Measurements from ENCODE around the gene WDR64. TPM values are rescaled to one million over a fixed set of nuclear protein-coding genes. Genes with fewer than 3 reads are reported as not detected.

WDR64 gene
- total and polyA plus RNA-seq, 2 donors, result 0.04 TPM; not detected in 1

DNA sequence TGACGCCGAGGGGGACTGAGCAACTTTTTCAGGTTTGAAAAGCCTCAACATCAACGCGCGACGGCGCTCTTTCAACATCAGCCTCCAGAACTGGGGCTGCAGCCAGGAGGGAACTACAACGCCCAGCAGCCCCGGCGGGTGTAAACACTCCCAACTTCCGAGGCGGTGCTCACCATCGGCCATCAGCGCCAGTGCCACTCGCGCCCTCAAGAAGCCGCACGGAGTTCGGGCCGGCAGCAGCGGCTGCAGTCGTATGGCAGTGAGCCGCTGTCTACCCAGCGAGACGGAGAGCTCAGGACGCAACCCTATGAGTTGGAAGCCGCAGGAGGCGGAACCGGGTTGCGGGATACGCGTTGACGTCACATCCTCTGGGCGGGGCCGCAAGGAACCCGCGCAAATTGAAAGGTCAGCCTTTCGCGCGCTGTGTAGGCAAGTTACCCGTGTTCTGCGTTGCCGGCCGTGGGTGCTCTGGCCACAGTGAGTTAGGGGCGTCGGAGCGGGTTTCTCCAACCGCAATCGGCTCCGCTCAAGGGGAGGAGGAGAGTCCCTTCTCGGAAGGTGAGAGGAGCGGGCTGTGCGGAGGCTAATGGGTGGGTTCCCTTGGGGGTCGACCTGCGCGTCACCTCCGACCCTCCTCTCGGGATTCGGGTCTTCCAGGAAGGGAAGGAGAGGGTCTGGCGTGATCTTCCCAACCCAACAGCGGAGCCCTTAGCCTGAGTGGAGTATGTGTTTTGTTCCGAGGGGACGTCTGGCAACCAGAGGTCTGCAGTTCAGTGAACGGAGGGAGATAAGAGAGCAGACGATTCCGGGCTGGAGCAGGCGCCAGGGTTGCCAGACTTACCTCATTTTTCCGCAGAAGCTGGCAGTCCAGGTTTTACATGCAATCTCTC lies 196.0 kb downstream of the WDR64 start, which contains the start of gene EXO1:
Gene EXO1, plus strand, starts transcription at position 409 of the 890 bp plus-strand sequence. CDS start 2,222 bp downstream, outside the sequence.
- Histone ChIP-seq H3K4me3 (ENCODE audit: low read depth, low read length) (peak within 1 kb of the TSS; percentile 63), H3K27ac (ENCODE audit: low read depth) (peak within 1 kb of the TSS; percentile 97), H3K4me1 (ENCODE audit: insufficient read depth) (no peaks in the 10 kb centered on the region), H3K36me3 (ENCODE audit: insufficient read depth) (no peaks in the 10 kb centered on the region)
- under 1% methylated on average over 68 of the region's 68 CpGs for WGBS
- DNase-seq (ENCODE audit: extremely low spot score), result peak; percentile 88

DNA sequence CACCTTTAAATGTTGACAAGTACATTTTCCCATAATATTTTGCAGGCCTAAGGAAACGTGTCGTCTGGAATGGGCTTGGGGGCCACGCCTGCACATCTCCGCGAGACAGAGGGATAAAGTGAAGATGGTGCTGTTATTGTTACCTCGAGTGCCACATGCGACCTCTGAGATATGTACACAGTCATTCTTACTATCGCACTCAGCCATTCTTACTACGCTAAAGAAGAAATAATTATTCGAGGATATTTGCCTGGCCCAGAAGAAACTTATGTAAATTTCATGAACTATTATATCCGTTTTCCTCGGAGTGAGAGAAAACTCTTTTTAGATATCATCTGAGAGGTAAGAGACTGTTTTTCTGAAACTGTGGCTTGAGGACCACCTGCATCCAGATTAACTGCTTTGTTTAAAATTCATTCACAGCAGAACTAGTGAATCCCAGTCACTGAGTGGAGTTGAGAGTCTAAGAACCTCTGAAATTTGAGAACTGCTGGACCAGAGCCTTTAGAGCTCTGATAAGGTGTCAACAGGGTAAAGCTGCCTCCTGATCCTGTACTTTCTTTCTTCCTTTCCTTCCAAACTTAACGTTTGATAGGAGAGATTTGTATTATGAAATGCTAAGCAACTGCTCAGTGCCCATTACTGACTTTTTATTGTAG lies 196.7 kb downstream of the WDR64 start:
- no peaks in the 10 kb centered on the region for H3K36me3 ChIP-seq (ENCODE audit: insufficient read depth)
- H3K4me3 ChIP-seq (ENCODE audit: low read depth, low read length), result no peak overlapping the region
- H3K4me1 ChIP-seq (ENCODE audit: insufficient read depth), result no peaks in the 10 kb centered on the region
- 7% methylated on average over 13 of the region's 13 CpGs for WGBS
- no peak for DNase-seq (ENCODE audit: extremely low spot score)
- H3K27ac ChIP-seq (ENCODE audit: low read depth), result no peak overlapping the region

DNA sequence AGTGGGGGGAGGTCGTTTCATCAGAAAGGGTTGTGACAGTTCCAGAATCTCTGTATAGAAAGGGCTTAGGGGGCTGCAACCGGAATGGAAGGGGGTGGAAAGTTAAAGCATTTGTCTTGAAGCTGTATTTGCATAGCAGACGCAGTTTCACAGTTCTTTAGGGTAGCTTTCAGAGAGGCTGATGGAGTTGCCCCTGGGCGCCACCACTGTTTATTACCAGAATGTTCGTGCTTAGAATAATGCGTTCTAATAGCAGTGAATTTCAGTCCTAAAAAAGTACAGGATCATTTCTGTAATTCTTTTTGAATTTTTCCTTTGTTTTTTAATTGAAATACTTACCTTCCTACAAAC lies 197.2 kb downstream of the WDR64 start:
- no peak overlapping the region for H3K27ac ChIP-seq (ENCODE audit: low read depth)
- WGBS, result 41% methylated on average over 6 of the region's 6 CpGs
- no peak for DNase-seq (ENCODE audit: extremely low spot score)

More for the DNA sequence above, 197.2 kb downstream of the WDR64 start:
- H3K4me1 ChIP-seq (ENCODE audit: insufficient read depth), result no peaks in the 10 kb centered on the region
- no peaks in the 10 kb centered on the region for H3K36me3 ChIP-seq (ENCODE audit: insufficient read depth)
- H3K4me3 ChIP-seq (ENCODE audit: low read depth, low read length), result no peak overlapping the region

Other genes starting within 250 kb of the WDR64 start
- 71.1 TPM for gene FH, start 132.5 kb upstream of the WDR64 start, total RNA-seq
- gene FH, start 132.5 kb upstream of the WDR64 start, polyA plus RNA-seq, result 60.3 TPM
- 0.37 TPM for gene KMO, start 119.9 kb upstream of the WDR64 start, total RNA-seq
- gene KMO, start 119.9 kb upstream of the WDR64 start, polyA plus RNA-seq, result 0.35 TPM
- 21.8 TPM for gene CHML, start 11.9 kb upstream of the WDR64 start, total RNA-seq
- gene CHML, start 11.9 kb upstream of the WDR64 start, polyA plus RNA-seq, result 4.2 TPM
- 14.6 TPM for gene OPN3, start 11.9 kb upstream of the WDR64 start, total RNA-seq
- gene OPN3, start 11.9 kb upstream of the WDR64 start, polyA plus RNA-seq, result 4.0 TPM
- gene EXO1, start 195.9 kb downstream of the WDR64 start, total RNA-seq, result 7.9 TPM
- gene EXO1, start 195.9 kb downstream of the WDR64 start, polyA plus RNA-seq, result 0.13 TPM